Testis (tissue), 5 donors: Measurements from ENCODE around the gene LCN9. TPM values are rescaled to one million over a fixed set of nuclear protein-coding genes. Genes with fewer than 3 reads are reported as not detected.

Experiments used
- DNase-seq: peaks from one replicate; pipeline ENCODE4 v3.0.0-alpha.2; 2019
- H3K27ac ChIP-seq, 2 donors: fragments of 200-600 bp; sonication (generic); one replicate each; pipeline ENCODE4 v1.5.1; 2019
- H3K27me3 ChIP-seq: fragments of 200-600 bp; sonication (generic); one replicate; pipeline ENCODE4 v1.5.1; 2019
- H3K36me3 ChIP-seq: fragments of 200-600 bp; sonication (generic); one replicate; pipeline ENCODE4 v1.5.1; 2017; ENCODE audit warnings: low read depth; ENCODE audit errors: missing control alignments
- H3K4me1 ChIP-seq: fragments of 200-600 bp; sonication (generic); one replicate; pipeline ENCODE4 v1.5.1; 2019
- H3K4me3 ChIP-seq, 2 donors: fragments of 200-600 bp; sonication (generic); one replicate each; pipeline ENCODE4 v1.5.1; 2017 to 2019
- H3K9me3 ChIP-seq: fragments of 200-600 bp; sonication (generic); one replicate; pipeline ENCODE4 v1.5.1; 2017
- CTCF ChIP-seq, 3 experiments: fragments of 450-650 bp in 2 of 3; fragments of 200-600 bp in 1 of 3; sonication (generic) in 1 of 3; IDR thresholded peaks; one replicate each; pipeline ENCODE4 v1.5.1; 2016 to 2019; ENCODE audit warnings: antibody characterized with exemption in 3 of 3, mild to moderate bottlenecking in 2 of 3, moderate library complexity in 1 of 3
- POLR2A ChIP-seq: fragments of 450-650 bp; IDR thresholded peaks from one replicate; pipeline ENCODE4 v1.6.1; 2017; ENCODE audit warnings: antibody characterized with exemption, mild to moderate bottlenecking, moderate library complexity
- WGBS, 2 donors: methylation state at CpG; one replicate each; pipeline ENCODE4 v1.1.5; 2018; 5-methylcytosine and 5-hydroxymethylcytosine counted together
- intact Hi-C: fragments of 100-400 bp; cut with DNase I; formaldehyde crosslinking; loops from one replicate; pipeline ENCODE4 v1.15.1; 2023; ENCODE audit warnings: low total_unique reads
- long read RNA-seq, 2 donors: transcript quantifications; one replicate each; lab custom pipeline, GENCODE V29; 2026
- polyA plus RNA-seq: library from polyadenylated mRNA; stranded (reverse); fragments of 350-450 nt; fragmentation: Illumina TruSeq; extraction: RNeasy Lipid Tissue Mini Kit (QIAGEN cat#74804); gene quantifications from one replicate; pipeline ENCODE4 v1.2.3, GENCODE V29; 2014; ENCODE audit warnings: low read depth, low replicate concordance; ENCODE audit not compliant: insufficient read depth
- total RNA-seq, 2 donors: library from RNA; depleted of rRNA; stranded (reverse); fragments of >200 nt; gene quantifications; one replicate each; pipeline ENCODE4 v1.2.3, GENCODE V29; 2016

The LCN9 gene
- under 1 TPM in 1 of 2 donors, not detected in 1; 0.68 TPM for total RNA-seq
- not detected for polyA plus RNA-seq
- long read RNA-seq, donor 1 = 0 reads
- long read RNA-seq, donor 2 = 0 reads

- Histone ChIP-seq H3K27me3 (no peaks in the 10 kb centered on the region), H3K9me3 (no peaks in the 10 kb centered on the region), H3K27ac (no peak within 1 kb of the TSS), H3K36me3 (no peaks in the 10 kb centered on the region), H3K4me3 (no peak within 1 kb of the TSS), H3K4me1 (peaks cover 4% of the 10 kb centered on the region)
- WGBS, 2 donors = 62% methylated on average over 18 to 25 of the region's 25 CpGs
- TF ChIP-seq POLR2A (no peak), CTCF (IDR thresholded peaks at IDR 0.05) (no peak)
- intact Hi-C loops = no loop called here
- peak; percentile 42 for DNase-seq
These were observed at the start of gene LCN9 for GRCh38 chr9:135662758-135663450. Gene LCN9, plus strand, starts transcription at chr9:135663309. Its CDS starts 13 bp downstream, at chr9:135663322.

GRCh38 chr9:135613946-135614805 is 48.9 kb upstream of the LCN9 start:
- no peak for TF ChIP-seq CTCF (IDR thresholded peaks at IDR 0.05)
- no peak for TF ChIP-seq POLR2A

GRCh38 chr9:135614821-135615665 is 48.1 kb upstream of the LCN9 start:
- intact Hi-C loops = no loop called here
- no peaks in the 10 kb centered on the region for H3K4me1 ChIP-seq
- no peak for TF ChIP-seq POLR2A
- TF ChIP-seq CTCF (IDR thresholded peaks at IDR 0.05) = no peak
- H3K27ac ChIP-seq = no peak overlapping the region
- H3K36me3 ChIP-seq = no peaks in the 10 kb centered on the region
- no peak overlapping the region for H3K4me3 ChIP-seq
- 65 to 80% methylated on average over 2 to 29 of the region's 29 CpGs for WGBS, 2 donors
- H3K9me3 ChIP-seq = no peaks in the 10 kb centered on the region
- H3K27me3 ChIP-seq = no peaks in the 10 kb centered on the region
- peak; percentile 9 for DNase-seq

More at GRCh38 chr9:135613946-135614805, 48.9 kb upstream of the LCN9 start:
- Histone ChIP-seq H3K36me3 (no peaks in the 10 kb centered on the region), H3K4me3 (no peak overlapping the region), H3K4me1 (no peaks in the 10 kb centered on the region), H3K27ac (no peak overlapping the region), H3K27me3 (no peaks in the 10 kb centered on the region), H3K9me3 (no peaks in the 10 kb centered on the region)
- DNase-seq = peak; percentile 8
- intact Hi-C loops = no loop called here
- 70 to 82% methylated on average over 18 to 23 of the region's 34 CpGs for WGBS, 2 donors

GRCh38 chr9:135615666-135616618 is 47.2 kb upstream of the LCN9 start:
- H3K9me3 ChIP-seq = no peaks in the 10 kb centered on the region
- no peak overlapping the region for H3K27ac ChIP-seq
- DNase-seq = peak; percentile 13
- no peak overlapping the region for H3K4me3 ChIP-seq
- H3K4me1 ChIP-seq = no peaks in the 10 kb centered on the region
- TF ChIP-seq POLR2A (no peak), CTCF (IDR thresholded peaks at IDR 0.05) (no peak)
- H3K27me3 ChIP-seq = no peaks in the 10 kb centered on the region
- no peaks in the 10 kb centered on the region for H3K36me3 ChIP-seq
- WGBS, 2 donors = 68 to 77% methylated on average over 30 to 31 of the region's 31 CpGs
- intact Hi-C loops = no loop called here
